Gastroesophageal sphincter (tissue), 3 donors: Measurements from ENCODE around the gene CDH4.

ENCODE experiments used
- POLR2A ChIP-seq, 2 donors: fragments of 450-650 bp; IDR thresholded peaks; one replicate each; pipeline ENCODE4 v1.6.1; 2017; ENCODE audit warnings: antibody characterized with exemption in 2 of 2, mild to moderate bottlenecking in 2 of 2, moderate library complexity in 1 of 2
- POLR2AphosphoS5 ChIP-seq: sonication (generic); formaldehyde crosslinking; IDR thresholded peaks from one replicate; pipeline ENCODE4 v1.6.1; 2017; ENCODE audit warnings: antibody characterized with exemption
- TF ChIP-seq, protein P1 (sequence below), 4 experiments: fragments of 200-600 bp in 2 of 4; fragments of 450-650 bp in 2 of 4; sonication (generic) in 1 of 4; IDR thresholded peaks; one replicate each; pipeline ENCODE4 v1.5.1; 2017 to 2019; ENCODE audit warnings: antibody characterized with exemption in 4 of 4, mild to moderate bottlenecking in 2 of 4, moderate library complexity in 2 of 4

- no peak for TF ChIP-seq POLR2AphosphoS5
- TF ChIP-seq POLR2A (IDR thresholded peaks at IDR 0.05): no peak
- TF ChIP-seq, protein P1, sequence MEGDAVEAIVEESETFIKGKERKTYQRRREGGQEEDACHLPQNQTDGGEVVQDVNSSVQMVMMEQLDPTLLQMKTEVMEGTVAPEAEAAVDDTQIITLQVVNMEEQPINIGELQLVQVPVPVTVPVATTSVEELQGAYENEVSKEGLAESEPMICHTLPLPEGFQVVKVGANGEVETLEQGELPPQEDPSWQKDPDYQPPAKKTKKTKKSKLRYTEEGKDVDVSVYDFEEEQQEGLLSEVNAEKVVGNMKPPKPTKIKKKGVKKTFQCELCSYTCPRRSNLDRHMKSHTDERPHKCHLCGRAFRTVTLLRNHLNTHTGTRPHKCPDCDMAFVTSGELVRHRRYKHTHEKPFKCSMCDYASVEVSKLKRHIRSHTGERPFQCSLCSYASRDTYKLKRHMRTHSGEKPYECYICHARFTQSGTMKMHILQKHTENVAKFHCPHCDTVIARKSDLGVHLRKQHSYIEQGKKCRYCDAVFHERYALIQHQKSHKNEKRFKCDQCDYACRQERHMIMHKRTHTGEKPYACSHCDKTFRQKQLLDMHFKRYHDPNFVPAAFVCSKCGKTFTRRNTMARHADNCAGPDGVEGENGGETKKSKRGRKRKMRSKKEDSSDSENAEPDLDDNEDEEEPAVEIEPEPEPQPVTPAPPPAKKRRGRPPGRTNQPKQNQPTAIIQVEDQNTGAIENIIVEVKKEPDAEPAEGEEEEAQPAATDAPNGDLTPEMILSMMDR (IDR thresholded peaks at IDR 0.05): no peak
Measured at GRCh38 chr20:61823242-61823641, 571.2 kb downstream of the CDH4 start.
